GM21528 (cell line): ENCODE results near the gene RHEB.
A peak's percentile ranks its signal among the peaks of the same experiment; 100 is the strongest.

Experiments
- ATAC-seq: cut with Tn5 transposase; IDR thresholded peaks from one replicate; pipeline ENCODE4 v1.9.1; 2021; ENCODE audit warnings: mild to moderate bottlenecking, moderate library complexity; ENCODE audit not compliant: unreplicated experiment, low FRiP score

The RHEB gene

DNA sequence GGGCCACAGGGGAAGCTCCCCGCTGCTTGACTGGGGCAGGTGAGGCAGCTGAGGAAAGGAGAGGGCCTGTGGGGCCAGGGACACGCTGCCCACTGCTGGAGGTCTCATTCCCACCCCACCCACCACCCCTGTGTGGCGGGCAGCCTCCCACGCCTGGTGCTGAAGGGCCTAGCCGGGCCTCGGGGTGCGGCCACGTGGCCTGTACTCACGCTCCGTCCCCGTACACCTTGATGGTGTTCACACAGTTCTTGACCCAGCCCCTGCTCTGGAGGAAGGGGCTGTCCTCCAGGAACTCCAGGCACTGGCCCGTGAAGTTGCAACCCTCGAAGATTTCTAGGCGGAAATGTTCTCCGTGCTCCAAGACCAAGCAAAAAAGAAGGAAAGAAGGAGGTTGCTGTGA lies 83.7 kb downstream of the RHEB start:
- ATAC-seq, result no peak

DNA sequence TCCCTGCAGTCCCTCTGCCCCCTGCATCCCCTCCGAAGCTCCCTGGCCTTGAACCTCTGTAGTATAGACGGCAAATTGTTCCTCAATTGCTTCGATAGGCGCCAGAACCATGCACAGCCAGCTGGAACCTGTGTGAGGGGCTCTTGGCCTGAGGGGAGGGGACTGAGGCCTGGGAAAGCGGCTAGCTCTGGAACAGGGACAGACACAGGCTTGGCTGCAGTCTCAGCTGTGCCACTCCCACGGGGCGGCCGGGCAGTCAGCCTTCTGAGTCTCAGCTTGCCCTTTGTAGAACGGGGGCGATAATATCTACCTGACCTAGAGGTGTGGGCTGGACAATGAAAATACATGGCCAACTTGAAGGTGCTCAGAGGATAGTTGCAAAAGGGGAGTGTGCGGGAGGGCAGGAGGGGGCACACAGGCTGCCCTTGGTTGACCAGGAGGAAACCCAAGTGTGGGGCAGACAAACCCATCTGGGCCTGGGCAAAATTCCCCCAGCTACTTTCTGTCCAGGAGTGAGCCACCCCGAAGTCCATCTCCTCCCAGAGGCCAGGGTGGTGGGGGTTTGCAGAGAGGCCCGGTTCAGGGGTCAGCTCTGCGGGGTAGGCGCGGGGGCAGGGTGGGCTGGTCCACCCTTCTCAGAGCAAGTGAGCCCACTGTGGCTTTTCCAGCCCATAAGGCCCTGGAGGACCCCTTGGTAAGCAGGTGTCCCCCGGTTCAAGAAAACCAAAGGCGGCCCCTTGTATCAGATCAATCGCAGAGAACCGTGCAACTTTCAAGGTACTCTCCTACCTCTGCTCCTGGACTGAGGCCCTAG lies 84.4 kb downstream of the RHEB start:
- ATAC-seq, result no peak

DNA sequence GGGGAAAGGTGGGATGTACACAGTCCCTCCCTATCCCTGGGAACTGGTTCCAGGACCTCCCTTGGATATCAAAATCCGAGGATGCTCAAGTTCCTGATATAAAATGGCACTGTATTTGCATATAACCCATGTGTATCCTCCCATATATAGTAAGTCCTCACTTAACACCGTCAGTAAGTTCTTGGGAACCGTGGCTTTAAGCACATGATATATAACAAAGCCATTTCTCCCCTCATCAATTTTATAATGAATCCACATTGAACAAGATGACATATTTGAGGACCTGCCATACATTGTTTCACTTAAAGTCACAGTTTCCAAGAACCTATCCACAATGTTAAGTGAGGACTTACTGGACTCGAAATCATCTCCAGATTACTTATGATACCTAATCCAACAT lies 85.1 kb downstream of the RHEB start:
- no peak for ATAC-seq

DNA sequence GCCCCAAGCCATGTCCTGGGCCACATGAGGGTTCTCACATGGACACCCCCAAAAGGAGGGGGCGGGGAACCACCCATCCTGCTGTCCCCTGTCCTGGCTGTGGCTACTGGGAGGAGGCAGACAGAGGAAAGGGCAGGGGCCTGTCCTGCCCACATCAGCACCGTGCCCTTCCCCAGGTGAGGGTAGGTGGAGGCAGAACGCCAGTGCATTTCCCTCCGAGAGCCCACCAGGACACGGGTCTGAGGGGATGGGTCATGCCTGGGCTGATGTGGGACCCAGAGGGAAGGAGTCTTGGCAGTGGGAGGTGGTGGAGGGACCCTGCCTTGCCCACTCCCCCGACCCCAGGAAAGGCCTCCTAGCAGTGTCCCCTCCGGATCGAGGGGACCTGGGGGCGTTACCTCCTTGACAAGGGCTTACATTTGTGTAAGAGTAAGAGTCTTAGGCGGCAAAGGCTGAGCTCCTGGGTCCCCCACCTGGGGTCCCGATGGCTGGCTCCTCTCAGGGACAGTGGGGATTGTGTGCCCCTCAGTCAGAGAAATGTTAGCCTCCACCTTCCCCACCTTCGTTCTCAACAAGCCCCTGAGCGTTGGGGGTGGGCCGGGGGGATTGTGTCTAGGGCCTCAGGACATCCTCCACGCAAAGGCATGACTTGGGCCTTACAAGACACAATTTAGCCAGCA lies 85.8 kb downstream of the RHEB start:
- ATAC-seq, result no peak

- ATAC-seq, result no peak
Measured at GRCh38 chr7:151432658-151433521, 86.8 kb downstream of the RHEB start.

DNA sequence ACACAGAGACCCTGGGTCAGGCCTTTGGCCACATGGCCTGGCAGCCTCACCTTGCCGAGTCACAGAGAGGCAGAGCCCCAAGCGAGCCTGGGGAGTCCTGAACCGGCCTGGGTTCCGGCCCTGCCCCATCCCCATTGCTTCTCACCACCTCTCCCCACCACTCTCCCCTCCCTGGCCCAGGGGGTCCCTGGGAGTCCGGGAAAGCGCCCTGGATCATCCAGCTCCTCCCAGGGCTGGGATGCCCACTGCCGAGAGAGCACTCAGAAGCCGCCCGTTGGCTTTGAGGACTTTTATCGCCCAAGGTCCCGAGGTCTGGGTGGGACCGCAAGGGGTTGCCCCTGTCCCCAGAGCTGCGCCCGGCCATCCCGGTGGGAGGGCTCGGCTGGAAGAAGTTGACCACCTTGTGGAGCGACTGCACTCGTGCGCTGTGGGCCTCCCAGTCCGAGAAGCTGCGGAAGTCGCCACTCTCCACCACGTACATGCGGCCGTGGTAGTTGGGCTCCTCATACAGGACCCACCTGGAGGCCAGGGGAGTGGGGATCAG lies 87.9 kb downstream of the RHEB start:
- no peak for ATAC-seq

DNA sequence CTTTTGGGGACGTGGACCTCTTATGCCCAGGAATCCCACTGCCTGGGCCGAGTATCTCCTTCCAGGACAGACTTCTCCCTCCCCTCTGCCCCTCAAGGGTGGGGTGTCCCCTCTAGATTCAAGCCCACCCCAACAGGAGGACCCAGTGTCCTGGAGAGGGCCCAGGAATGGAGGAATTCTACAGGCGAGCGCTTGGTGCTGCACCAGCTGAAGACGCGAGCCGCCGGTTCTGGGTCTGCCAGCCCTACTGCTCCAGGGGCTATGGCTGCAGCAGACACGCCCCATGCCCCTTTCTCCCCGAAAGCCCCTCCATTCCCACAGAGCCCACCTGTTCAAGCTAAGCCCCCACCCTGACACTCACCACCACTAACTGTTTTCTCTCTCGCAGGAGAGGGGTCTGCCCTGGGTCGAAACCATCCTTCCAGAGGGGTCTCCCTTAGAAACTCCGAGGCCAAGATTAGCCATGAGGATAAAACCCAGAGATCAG lies 88.4 kb downstream of the RHEB start:
- no peak for ATAC-seq

GRCh38 chr7:151430391-151431205 lies 89.1 kb downstream of the RHEB start:
- no peak for ATAC-seq

DNA sequence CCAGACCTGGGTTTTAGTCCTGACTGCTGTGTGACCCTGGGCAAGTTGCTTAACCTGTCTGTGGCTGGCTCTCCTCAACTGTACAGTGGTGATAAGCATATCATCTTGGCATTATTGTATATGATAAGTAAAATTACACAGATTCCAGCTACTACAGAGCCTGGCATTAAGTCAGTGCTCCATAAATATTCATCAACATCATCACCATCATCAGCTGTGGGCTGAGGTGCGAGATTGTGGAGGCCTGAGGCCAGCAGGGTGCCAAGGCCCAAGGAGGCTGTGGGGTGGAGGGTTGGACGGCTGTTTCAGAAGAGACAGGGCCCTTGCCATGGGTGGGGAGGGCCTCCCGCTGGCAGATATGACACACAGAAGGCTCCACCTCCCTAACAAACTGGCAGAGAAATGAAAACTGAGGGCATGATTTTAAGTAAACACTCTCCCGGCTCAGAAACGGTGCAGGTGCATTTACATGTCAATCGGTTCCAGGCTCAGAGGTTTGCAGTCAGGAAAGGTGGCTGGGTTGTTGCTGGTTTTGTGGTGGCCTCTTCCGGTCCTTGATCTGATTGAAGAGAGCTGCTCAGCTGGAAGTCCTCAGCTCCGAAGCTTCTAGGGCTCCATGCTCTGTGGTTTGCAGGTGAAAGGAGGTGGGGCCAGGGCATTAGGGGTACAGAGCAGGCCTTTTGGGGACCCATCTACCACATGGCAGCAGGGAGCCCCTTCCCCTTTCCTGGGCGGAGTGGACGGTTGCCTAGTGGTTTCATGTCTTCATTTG lies 89.9 kb downstream of the RHEB start:
- ATAC-seq, result peak; percentile 64

DNA sequence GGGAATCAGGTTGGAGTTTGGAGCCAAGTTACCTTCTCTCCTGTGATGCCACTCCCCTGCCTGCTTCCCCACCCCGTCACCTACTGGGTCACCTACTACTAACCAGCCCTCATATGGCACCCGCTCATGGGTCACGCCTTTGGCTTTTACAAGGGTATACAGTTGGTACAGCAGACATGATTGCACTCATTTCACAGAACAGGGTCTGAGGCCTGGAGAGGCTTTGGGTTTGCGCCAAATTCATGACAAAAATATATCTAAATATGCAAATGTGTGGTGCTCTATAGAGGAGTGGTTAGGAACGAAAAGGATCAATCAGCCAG lies 90.5 kb downstream of the RHEB start:
- ATAC-seq, result no peak

DNA sequence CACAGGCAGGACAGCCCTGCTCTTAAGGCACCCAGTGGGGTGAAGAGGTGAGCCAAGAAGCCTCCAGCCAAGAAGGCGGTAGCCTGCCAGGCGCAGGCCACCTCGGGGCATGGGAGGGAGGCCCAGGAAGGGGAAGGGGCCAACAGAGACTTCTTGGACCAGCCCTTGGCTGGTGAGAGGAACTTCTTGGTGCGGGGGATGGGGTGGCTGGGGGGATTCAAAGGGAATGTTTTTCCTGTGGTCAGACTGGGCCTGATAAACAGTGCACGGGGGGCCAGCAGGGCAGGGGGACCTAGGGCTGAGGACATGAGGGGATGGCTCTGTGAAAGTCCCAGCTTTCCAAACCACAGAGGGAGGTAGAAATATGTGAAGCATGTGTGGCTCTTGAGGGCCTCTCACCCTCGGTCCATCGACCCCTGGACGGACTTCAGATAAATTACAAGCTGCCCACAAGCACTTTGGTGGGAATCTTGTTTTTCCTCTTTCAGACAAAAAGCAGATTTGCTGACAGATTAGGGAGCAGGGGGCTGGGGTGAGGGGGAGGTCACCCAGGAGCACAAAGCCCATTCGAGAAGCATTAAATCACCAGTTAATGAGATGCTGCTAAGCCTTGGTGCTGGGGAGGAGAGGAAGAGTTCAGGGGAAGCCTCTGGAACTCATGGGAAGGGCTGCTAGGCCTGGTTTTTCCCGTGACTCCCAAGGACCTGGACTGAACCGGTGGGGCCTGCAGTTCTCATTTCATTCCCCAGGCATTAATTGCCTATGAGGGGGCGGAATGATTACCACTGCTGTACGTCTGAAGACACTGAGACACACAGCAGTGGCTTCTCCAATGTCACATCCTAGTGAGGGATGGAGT lies 91.1 kb downstream of the RHEB start:
- ATAC-seq, result no peak

- ATAC-seq, result no peak
Measured at GRCh38 chr7:151427705-151428377, 91.9 kb downstream of the RHEB start.

GRCh38 chr7:151426904-151427704 lies 92.6 kb downstream of the RHEB start:
- ATAC-seq, result no peak

- no peak for ATAC-seq
Measured at GRCh38 chr7:151426441-151426903, 93.2 kb downstream of the RHEB start.

GRCh38 chr7:151425670-151426440 lies 93.8 kb downstream of the RHEB start:
- ATAC-seq, result no peak

DNA sequence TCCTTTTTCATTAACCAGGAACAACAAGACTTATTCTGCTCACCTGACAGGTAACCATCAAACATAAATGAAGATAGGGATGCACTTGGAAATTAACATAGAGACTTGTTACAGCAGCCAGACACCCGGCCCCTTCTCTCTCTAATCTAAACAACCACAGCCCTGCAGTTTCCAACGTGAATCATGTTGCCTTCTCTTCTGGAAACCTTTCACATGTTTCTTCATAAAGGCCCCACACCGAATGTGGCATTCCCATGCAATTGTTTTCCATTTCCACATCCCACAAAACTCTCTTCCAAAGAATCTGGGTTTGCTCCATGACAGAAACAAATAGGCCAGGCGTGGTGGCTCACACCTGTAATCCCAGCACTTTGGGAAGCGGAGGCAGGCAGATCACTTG lies 94.9 kb downstream of the RHEB start:
- ATAC-seq, result no peak
